Neural crest cell (in vitro differentiated cells): ENCODE data around the gene OR5B21. TPM values are rescaled to one million over a fixed set of nuclear protein-coding genes. Genes with fewer than 3 reads are reported as not detected.

Experiments used
- DNase-seq: peaks from one replicate; pipeline ENCODE4 v3.0.0; 2021; ENCODE audit warnings: low read depth, mixed read lengths, low spot score
- H3K27ac Mint-ChIP-seq: one replicate; pipeline ENCODE4 v1.8.0; 2021; ENCODE audit warnings: mild to moderate bottlenecking, mixed read lengths; ENCODE audit not compliant: unreplicated experiment
- H3K27me3 Mint-ChIP-seq: 2 replicates; pipeline ENCODE4 v1.8.0; 2021; ENCODE audit warnings: low read depth, mild to moderate bottlenecking, mixed read lengths
- H3K36me3 Mint-ChIP-seq: 2 replicates; pipeline ENCODE4 v1.8.0; 2021; ENCODE audit warnings: low read depth, mild to moderate bottlenecking, mixed read lengths
- H3K4me1 Mint-ChIP-seq: 2 replicates; pipeline ENCODE4 v1.8.0; 2021; ENCODE audit warnings: mixed read lengths
- H3K4me3 Mint-ChIP-seq: one replicate; pipeline ENCODE4 v1.8.0; 2021; ENCODE audit warnings: mild to moderate bottlenecking, mixed read lengths
- H3K9me3 Mint-ChIP-seq: 2 replicates; pipeline ENCODE4 v1.8.0; 2021; ENCODE audit warnings: mixed read lengths
- CTCF ChIP-seq: fragments of 200-600 bp; sonication (generic); conservative IDR thresholded peaks from 2 replicates; pipeline ENCODE4 v1.5.0; 2021; ENCODE audit warnings: antibody characterized with exemption, mild to moderate bottlenecking
- total RNA-seq: library from RNA; stranded (reverse); gene quantifications from 2 replicates; pipeline ENCODE4 v1.2.1, GENCODE V29; 2021

The OR5B21 gene
- total RNA-seq, 1 donor from 2014 or later: not detected

- Mint-ChIP-seq H3K36me3 (peaks cover 2% of the 10 kb centered on the region), H3K4me3 (no peak overlapping the region), H3K27me3 (no peaks in the 10 kb centered on the region), H3K9me3 (peaks cover 33% of the 10 kb centered on the region), H3K27ac (no peak overlapping the region), H3K4me1 (no peaks in the 10 kb centered on the region)
- DNase-seq: no peak
- TF ChIP-seq CTCF: no peak
Observed at GRCh38 chr11:58471892-58472291, 36.0 kb downstream of the OR5B21 start.

GRCh38 chr11:58466293-58466692 is 41.6 kb downstream of the OR5B21 start:
- H3K36me3 Mint-ChIP-seq: no peaks in the 10 kb centered on the region
- DNase-seq: no peak
- no peak overlapping the region for H3K4me3 Mint-ChIP-seq
- H3K27ac Mint-ChIP-seq: no peak overlapping the region
- H3K9me3 Mint-ChIP-seq: peaks cover 11% of the 10 kb centered on the region
- TF ChIP-seq CTCF: no peak
- no peaks in the 10 kb centered on the region for H3K4me1 Mint-ChIP-seq
- H3K27me3 Mint-ChIP-seq: no peaks in the 10 kb centered on the region

- no peak for DNase-seq
- no peak for TF ChIP-seq CTCF
- Mint-ChIP-seq H3K4me1 (no peaks in the 10 kb centered on the region), H3K27me3 (no peaks in the 10 kb centered on the region), H3K4me3 (no peak overlapping the region), H3K36me3 (no peaks in the 10 kb centered on the region), H3K9me3 (peaks cover 11% of the 10 kb centered on the region), H3K27ac (no peak overlapping the region)
Observed at GRCh38 chr11:58465690-58466089, 42.2 kb downstream of the OR5B21 start.

Other genes starting within 250 kb of the OR5B21 start
- gene OR10W1, start 239.8 kb downstream of the OR5B21 start, total RNA-seq: not detected in 2 replicates
- gene OR5B17, start 149.0 kb downstream of the OR5B21 start, total RNA-seq: not detected in 2 replicates
- not detected in 2 replicates for gene OR5B3, start 101.2 kb downstream of the OR5B21 start, total RNA-seq
- not detected in 2 replicates for gene OR5B2, start 80.0 kb downstream of the OR5B21 start, total RNA-seq
- not detected in 2 replicates for gene OR5B12, start 65.9 kb downstream of the OR5B21 start, total RNA-seq
- 2.9 and 3.1 TPM in 2 replicates for gene LPXN, start 67.8 kb upstream of the OR5B21 start, total RNA-seq
- 48.0 and 51.5 TPM in 2 replicates for gene ZFP91, start 71.0 kb upstream of the OR5B21 start, total RNA-seq
- 3.7 and 4.4 TPM in 2 replicates for gene CNTF, start 114.6 kb upstream of the OR5B21 start, total RNA-seq
- not detected in 2 replicates for gene GLYAT, start 223.8 kb upstream of the OR5B21 start, total RNA-seq